BLaER1 treated with 17β-estradiol and CSF1 and Interleukin-3, amounts not matched to agents 10 nM and 100 nM (cell line): Measurements from ENCODE around the gene ARL17A.
"Not testable (repeated sequence)": the region's sequence is repeated elsewhere in the genome, so short reads cannot be mapped to it uniquely, and the experiment has no call there.

Experiments
- H3K27ac ChIP-seq, 11 experiments: shearing (Covaris generic); formaldehyde crosslinking; 2 replicates each; pipeline ENCODE4 v1.8.1; 2022
- H3K27me3 ChIP-seq, 11 experiments: shearing (Covaris generic); formaldehyde crosslinking; 2 replicates each; pipeline ENCODE4 v1.8.1; 2022
- H3K36me3 ChIP-seq, 11 experiments: shearing (Covaris generic); formaldehyde crosslinking; 2 replicates each; pipeline ENCODE4 v1.8.1; 2022
- H3K4me1 ChIP-seq, 10 experiments: shearing (Covaris generic); formaldehyde crosslinking; 2 replicates each; pipeline ENCODE4 v1.8.1; 2022
- H3K4me2 ChIP-seq, 11 experiments: shearing (Covaris generic); formaldehyde crosslinking; 2 replicates each; pipeline ENCODE4 v1.8.1; 2022
- H3K4me3 ChIP-seq, 10 experiments: shearing (Covaris generic); formaldehyde crosslinking; 2 replicates each; pipeline ENCODE4 v1.8.1; 2022
- H3K9ac ChIP-seq, 11 experiments: shearing (Covaris generic); formaldehyde crosslinking; 2 replicates each; pipeline ENCODE4 v1.8.1; 2022
- H3K9me3 ChIP-seq, 11 experiments: shearing (Covaris generic); formaldehyde crosslinking; replicated peaks in 1 of 11; 2 replicates each; pipeline ENCODE4 v1.8.1; 2022
- H4K20me1 ChIP-seq, 11 experiments: shearing (Covaris generic); formaldehyde crosslinking; 2 replicates each; pipeline ENCODE4 v1.8.1; 2022

Gene ARL17A

DNA sequence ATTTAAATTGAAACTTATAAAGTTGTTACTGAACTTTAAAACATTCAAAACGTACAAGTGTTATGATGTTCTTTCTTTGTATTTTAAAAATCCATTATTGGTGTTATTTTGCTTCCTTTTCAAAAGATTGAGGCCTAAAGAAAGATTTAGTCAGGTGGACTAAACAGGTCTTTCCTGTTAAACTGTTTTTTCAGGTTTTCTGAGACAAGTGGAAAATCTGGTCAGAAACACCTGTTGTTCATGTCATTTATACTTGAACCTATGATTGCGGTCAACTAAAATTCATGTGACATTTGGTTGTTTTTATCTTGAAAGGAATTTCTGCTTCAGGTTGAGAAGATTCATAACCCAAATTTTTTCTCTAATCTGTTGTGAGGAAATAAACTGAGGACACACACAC, 98.2 kb downstream of the ARL17A start:
- H3K4me2 ChIP-seq, H3K9ac ChIP-seq, H4K20me1 ChIP-seq, H3K36me3 ChIP-seq, H3K27me3 ChIP-seq, H3K4me3 ChIP-seq, H3K9me3 ChIP-seq, H3K4me1 ChIP-seq, H3K27ac ChIP-seq: not testable (repeated sequence)

DNA sequence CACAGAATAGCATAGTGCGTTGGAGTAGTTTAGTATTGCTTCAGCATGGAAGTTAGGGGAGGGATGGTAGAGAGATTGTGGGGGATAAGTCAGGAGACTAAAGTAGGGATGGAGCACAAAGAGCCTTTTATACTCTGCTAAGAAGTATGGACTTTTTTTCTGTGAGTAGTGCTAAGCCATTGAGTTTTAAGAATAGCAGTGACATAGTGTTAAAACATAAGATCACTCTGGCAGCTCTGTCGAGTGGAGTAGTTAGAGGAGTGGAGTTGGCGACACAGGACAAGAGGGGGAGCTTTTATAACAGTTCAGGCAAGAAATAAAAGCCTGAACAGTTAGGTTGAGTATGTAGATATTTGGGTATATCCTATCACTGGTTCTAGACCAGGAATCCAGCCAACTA, 100.7 kb downstream of the ARL17A start:
- not testable (repeated sequence) for H3K9me3 ChIP-seq, H4K20me1 ChIP-seq, H3K4me3 ChIP-seq, H3K27me3 ChIP-seq, H3K4me2 ChIP-seq, H3K9ac ChIP-seq, H3K36me3 ChIP-seq, H3K4me1 ChIP-seq, H3K27ac ChIP-seq

DNA sequence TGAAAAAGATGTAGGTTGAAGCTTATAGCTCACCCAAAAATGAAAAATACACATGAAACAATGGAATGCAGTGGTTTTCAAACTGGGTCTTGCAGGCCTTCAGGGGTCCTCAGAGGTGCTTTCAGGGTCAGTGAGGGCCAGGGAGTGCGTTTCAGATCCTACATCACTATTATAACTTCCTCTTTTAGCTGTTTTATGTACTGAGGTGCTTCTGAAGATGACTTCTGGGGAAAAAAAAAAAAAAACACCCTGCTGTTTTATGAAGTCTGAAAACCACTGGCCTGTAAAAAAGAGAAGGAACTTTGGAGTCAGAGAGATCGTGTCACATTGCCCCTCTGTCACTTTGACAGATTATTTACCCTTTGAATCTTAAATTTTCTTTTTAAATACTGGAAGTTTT, 103.9 kb downstream of the ARL17A start:
- not testable (repeated sequence) for H3K36me3 ChIP-seq, H3K4me1 ChIP-seq, H3K9ac ChIP-seq, H3K9me3 ChIP-seq, H3K4me3 ChIP-seq, H4K20me1 ChIP-seq, H3K27ac ChIP-seq, H3K4me2 ChIP-seq, H3K27me3 ChIP-seq

DNA sequence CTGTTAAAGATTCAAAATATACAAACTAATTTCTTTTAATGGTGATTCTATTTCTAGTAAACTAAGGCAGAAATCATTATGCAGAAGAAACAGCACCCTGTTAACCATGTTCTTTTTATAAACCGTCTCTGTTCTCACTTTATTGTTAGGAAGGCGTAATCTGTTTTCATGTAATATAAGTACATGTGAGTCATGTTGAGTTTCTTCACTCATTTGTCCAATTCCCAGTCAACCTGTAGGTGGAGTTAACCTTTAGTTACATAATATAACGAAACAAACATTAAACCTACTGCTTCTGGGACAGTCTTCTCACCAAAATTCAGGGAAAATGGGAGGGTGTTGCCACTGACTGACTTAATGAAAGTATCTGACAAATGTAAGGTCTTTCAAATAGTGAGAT, 105.0 kb downstream of the ARL17A start:
- not testable (repeated sequence) for H3K27me3 ChIP-seq, H3K27ac ChIP-seq, H3K36me3 ChIP-seq, H3K4me3 ChIP-seq, H3K9me3 ChIP-seq, H4K20me1 ChIP-seq, H3K9ac ChIP-seq, H3K4me2 ChIP-seq, H3K4me1 ChIP-seq

DNA sequence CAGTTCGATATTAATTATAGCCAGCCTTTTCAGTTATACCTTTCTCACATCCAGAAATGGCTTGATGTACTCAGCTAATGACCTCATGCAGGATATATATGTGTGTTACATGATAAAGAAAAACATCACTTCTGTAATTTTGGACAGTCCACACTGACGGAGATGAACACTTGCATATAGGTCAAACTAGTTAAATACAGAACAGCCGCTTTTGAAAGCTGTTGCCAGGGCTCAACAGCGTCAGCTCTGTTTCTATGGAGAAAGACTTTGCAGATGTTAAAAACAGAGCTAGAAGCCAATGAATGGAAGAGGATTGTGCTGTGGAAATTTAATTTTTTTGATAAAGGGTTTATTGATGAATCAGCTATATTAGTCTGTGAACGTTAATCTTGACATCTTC, 111.9 kb downstream of the ARL17A start:
- not testable (repeated sequence) for H3K4me2 ChIP-seq, H3K36me3 ChIP-seq, H3K27me3 ChIP-seq, H3K4me1 ChIP-seq, H3K27ac ChIP-seq, H3K4me3 ChIP-seq, H3K9me3 ChIP-seq, H3K9ac ChIP-seq, H4K20me1 ChIP-seq
